OCI-LY7 (cell line): ENCODE data around the gene PLK5. TPM values are rescaled to one million over a fixed set of nuclear protein-coding genes. Genes with fewer than 3 reads are reported as not detected.

ENCODE experiments used
- BruUV-seq: library from RNA; stranded (reverse); fragments of 400-500 nt; replicated peaks from 2 replicates; lab custom pipeline; 2021; lab: Mats Ljungman, UMichigan
- CTCF ChIA-PET: fragments of 300-600 bp; sonication (Branson Sonifier 250); formaldehyde crosslinking; loops from one replicate; lab custom pipeline; 2022; ENCODE audit warnings: antibody characterized with exemption; ENCODE audit not compliant: unreplicated experiment; lab: Charles Lee
- POLR2A ChIA-PET: fragments of 300-600 bp; sonication (Branson Sonifier 250); formaldehyde crosslinking; loops from one replicate; lab custom pipeline; 2022; ENCODE audit warnings: antibody characterized with exemption; lab: Charles Lee
- DNase-seq: peaks from one replicate; pipeline ENCODE4 v3.0.0-alpha.2; 2015; ENCODE audit warnings: low spot score
- H2AFZ ChIP-seq: fragments of 200-600 bp; sonication (generic), shearing (Covaris generic); 2 replicates; pipeline ENCODE4 v1.6.1; 2014; ENCODE audit warnings: mild to moderate bottlenecking, antibody characterized with exemption, low read length, moderate library complexity
- H3K27ac ChIP-seq: fragments of 200-600 bp; sonication (generic); 2 replicates; pipeline ENCODE4 v1.5.1; 2014; ENCODE audit warnings: mixed run types, low read depth, mild to moderate bottlenecking, moderate library complexity, low read length, inconsistent platforms; ENCODE audit not compliant: poor library complexity, severe bottlenecking
- H3K36me3 ChIP-seq: fragments of 200-600 bp; sonication (generic); 2 replicates; pipeline ENCODE4 v1.6.1; 2014; ENCODE audit warnings: mild to moderate bottlenecking, antibody characterized with exemption, low read length, moderate library complexity, mixed read lengths; ENCODE audit not compliant: insufficient read depth
- H3K4me1 ChIP-seq: fragments of 200-600 bp; sonication (generic); 2 replicates; pipeline ENCODE4 v1.5.1; 2014; ENCODE audit warnings: mild to moderate bottlenecking, low read length; ENCODE audit not compliant: insufficient read depth, poor library complexity, severe bottlenecking
- H3K4me2 ChIP-seq: fragments of 200-600 bp; sonication (generic); 2 replicates; pipeline ENCODE4 v1.6.1; 2014; ENCODE audit warnings: mild to moderate bottlenecking, low read length
- H3K4me3 ChIP-seq: fragments of 200-600 bp; sonication (generic); 2 replicates; pipeline ENCODE4 v1.5.1; 2014; ENCODE audit warnings: mild to moderate bottlenecking, low read depth, low read length; ENCODE audit not compliant: poor library complexity, severe bottlenecking
- H3K79me2 ChIP-seq: fragments of 200-600 bp; sonication (generic); 2 replicates; pipeline ENCODE4 v1.6.1; 2016; ENCODE audit warnings: low read depth, mild to moderate bottlenecking, low read length, moderate library complexity, mixed read lengths; ENCODE audit not compliant: insufficient read depth
- H3K9me2 ChIP-seq: fragments of 200-600 bp; sonication (generic); 2 replicates; pipeline ENCODE4 v1.6.1; 2016; ENCODE audit warnings: mild to moderate bottlenecking, low read length, mixed read lengths; ENCODE audit not compliant: insufficient read depth
- H3K9me3 ChIP-seq: fragments of 200-600 bp; sonication (generic); 2 replicates; pipeline ENCODE4 v1.6.1; 2014; ENCODE audit warnings: mild to moderate bottlenecking, mixed run types, low read length, mixed read lengths
- H4K20me1 ChIP-seq: fragments of 200-600 bp; sonication (generic); 2 replicates; pipeline ENCODE4 v1.6.1; 2014; ENCODE audit warnings: mild to moderate bottlenecking, antibody characterized with exemption, low read length, moderate library complexity, mixed read lengths; ENCODE audit not compliant: insufficient read depth
- EZH2phosphoT487 ChIP-seq: fragments of 200-600 bp; sonication (generic); IDR thresholded peaks from 2 replicates; pipeline ENCODE4 v1.6.1; 2018; ENCODE audit warnings: low read depth, borderline replicate concordance, mild to moderate bottlenecking, mixed run types, antibody characterized with exemption, low read length, moderate library complexity, mixed read lengths
- intact Hi-C: fragments of 100-400 bp; cut with micrococcal nuclease; formaldehyde crosslinking; loops from one replicate; pipeline ENCODE4 v1.10.0; 2022; ENCODE audit not compliant: unreplicated experiment
- total RNA-seq, 2 experiments: library from RNA; depleted of rRNA in 1 of 2; stranded (reverse); fragments of >200 nt in 1 of 2; shearing (Covaris generic) in 1 of 2; gene quantifications; 2 replicates each; pipeline ENCODE4 v1.2.3, GENCODE V29; 2014 to 2022
- TF ChIP-seq, protein P1 (sequence below): fragments of 200-600 bp; sonication (generic); conservative IDR thresholded peaks from 2 replicates; pipeline ENCODE4 v1.5.1; 2014; ENCODE audit warnings: mild to moderate bottlenecking, antibody characterized with exemption, low read length, moderate library complexity, mixed read lengths

Gene PLK5
- total RNA-seq, 2 experiments from 2014 or later, result 0.17 TPM; not detected in 1

DNA sequence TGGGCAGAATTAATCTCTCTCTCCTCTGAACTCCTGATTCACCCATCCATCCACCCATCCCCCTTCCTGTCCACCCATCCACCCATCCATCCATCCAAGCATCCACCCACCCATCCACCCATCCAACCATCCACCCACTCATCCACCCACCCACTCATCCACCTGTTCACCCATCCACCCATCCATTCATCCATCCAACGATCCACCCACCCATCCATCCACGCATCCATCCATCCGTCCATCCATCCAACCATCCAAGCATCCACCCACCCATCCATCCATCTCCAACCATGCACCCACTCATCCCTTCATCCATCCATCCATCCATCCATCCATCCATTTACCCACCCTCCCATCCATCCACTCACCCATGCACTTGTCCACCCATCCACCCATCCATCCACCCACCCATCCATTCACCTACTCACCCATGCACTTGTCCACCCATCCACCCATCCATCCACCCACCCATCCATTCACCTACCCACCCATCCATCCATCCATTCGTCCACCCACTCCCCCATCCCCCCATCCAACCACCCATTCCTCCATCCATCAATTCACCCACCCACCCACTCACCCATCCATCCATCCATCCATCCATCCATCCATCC lies 25.6 kb downstream of the PLK5 start:
- Histone ChIP-seq H3K4me2 (no peak overlapping the region), H3K9me2 (no peaks in the 10 kb centered on the region), H4K20me1 (no peaks in the 10 kb centered on the region), H3K27ac (no peak overlapping the region), H2AFZ (no peak overlapping the region), H3K4me1 (no peaks in the 10 kb centered on the region), H3K36me3 (no peaks in the 10 kb centered on the region), H3K4me3 (no peak overlapping the region), H3K79me2 (no peaks in the 10 kb centered on the region), H3K9me3 (no peaks in the 10 kb centered on the region)
- POLR2A ChIA-PET, result no interaction called here
- CTCF ChIA-PET, result no interaction called here
- no TSS peak for BruUV-seq
- DNase-seq, result no peak
- intact Hi-C loops, result loop anchor here (5.0 kb wide), 1 partner anchor 123 kb away; no protein-coding TSS in a partner anchor
- no peak for TF ChIP-seq EZH2phosphoT487
- TF ChIP-seq, protein P1, sequence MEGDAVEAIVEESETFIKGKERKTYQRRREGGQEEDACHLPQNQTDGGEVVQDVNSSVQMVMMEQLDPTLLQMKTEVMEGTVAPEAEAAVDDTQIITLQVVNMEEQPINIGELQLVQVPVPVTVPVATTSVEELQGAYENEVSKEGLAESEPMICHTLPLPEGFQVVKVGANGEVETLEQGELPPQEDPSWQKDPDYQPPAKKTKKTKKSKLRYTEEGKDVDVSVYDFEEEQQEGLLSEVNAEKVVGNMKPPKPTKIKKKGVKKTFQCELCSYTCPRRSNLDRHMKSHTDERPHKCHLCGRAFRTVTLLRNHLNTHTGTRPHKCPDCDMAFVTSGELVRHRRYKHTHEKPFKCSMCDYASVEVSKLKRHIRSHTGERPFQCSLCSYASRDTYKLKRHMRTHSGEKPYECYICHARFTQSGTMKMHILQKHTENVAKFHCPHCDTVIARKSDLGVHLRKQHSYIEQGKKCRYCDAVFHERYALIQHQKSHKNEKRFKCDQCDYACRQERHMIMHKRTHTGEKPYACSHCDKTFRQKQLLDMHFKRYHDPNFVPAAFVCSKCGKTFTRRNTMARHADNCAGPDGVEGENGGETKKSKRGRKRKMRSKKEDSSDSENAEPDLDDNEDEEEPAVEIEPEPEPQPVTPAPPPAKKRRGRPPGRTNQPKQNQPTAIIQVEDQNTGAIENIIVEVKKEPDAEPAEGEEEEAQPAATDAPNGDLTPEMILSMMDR, result no peak

DNA sequence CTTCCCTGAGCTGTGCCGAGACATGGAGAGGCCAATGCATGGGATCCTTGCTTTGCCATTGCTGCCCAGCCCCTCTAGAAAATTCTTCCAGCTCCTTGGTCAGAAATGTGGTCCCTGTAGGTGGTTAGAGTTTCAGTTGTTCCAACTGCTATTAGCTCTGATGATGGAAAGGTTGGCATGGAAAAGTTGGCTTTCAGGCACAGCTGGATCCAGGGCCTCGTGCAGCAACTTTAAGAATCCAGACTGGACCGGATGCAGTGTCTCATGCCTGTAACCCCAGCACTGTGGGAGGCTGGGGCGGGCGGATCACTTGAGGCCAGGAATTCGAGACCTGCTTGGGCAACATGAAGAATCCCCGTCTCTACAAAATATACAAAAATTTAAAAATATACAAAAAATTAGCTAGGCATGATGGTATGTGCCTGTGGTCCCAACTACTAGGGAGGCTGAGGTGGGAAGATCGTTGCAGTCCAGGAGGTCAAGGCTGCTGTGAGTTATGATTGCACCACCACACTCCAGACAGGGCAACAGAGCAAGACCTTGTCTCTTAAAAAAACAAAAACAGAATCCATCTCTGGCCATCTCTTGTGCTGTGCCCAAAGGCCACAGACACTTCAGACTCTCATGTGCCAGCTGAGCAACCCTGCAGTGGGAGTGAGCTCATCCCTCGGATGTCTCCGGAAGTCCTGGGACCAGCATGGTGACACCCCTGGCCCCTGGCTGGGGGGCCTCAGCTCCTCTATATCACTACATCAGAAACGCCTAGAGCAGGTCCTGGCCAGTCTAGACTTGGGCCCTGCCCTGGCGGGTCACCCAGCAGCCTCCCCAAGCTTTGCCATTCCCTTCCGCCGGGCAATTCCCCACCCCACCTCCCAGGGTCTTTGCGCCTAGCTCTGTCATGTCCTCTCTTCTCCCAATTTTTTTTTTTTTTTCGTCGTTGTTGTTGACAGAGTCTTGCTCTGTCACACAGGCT lies 27.5 kb downstream of the PLK5 start:
- H3K4me3 ChIP-seq, result no peak overlapping the region
- no peaks in the 10 kb centered on the region for H3K9me2 ChIP-seq
- H3K27ac ChIP-seq, result no peak overlapping the region
- no peak overlapping the region for H2AFZ ChIP-seq
- ChIA-PET CTCF (no interaction called here), POLR2A (interaction anchor here (0.9 kb wide), 1 partner anchor 24 kb away, joined by 3 read pairs; no protein-coding TSS in a partner anchor)
- no peaks in the 10 kb centered on the region for H3K4me1 ChIP-seq
- H3K9me3 ChIP-seq, result no peaks in the 10 kb centered on the region
- H4K20me1 ChIP-seq, result no peaks in the 10 kb centered on the region
- TF ChIP-seq, protein P1, result no peak
- no peak for TF ChIP-seq EZH2phosphoT487
- H3K4me2 ChIP-seq, result no peak overlapping the region
- BruUV-seq, result no TSS peak
- no peaks in the 10 kb centered on the region for H3K79me2 ChIP-seq
- H3K36me3 ChIP-seq, result no peaks in the 10 kb centered on the region
- no peak for DNase-seq
- intact Hi-C loops, result no loop called here
